ENCODE results near the gene GPR15. TPM values are rescaled to one million over a fixed set of nuclear protein-coding genes. Genes with fewer than 3 reads are reported as not detected.

GPR15 gene
- total RNA-seq, 2 donors from 2014 or later = not detected

GRCh38 chr3:98532275-98532637 lies 478 bp downstream of the GPR15 start:
- H3K27me3 Mint-ChIP-seq (ENCODE audit: insufficient read depth) = no peaks in the 10 kb centered on the region
- no peak overlapping the region for H3K4me3 Mint-ChIP-seq
- DNase-seq = no peak
- no peaks in the 10 kb centered on the region for H3K36me3 ChIP-seq (ENCODE audit: control insufficient read depth, insufficient read depth, low read length)
- no peaks in the 10 kb centered on the region for H3K27me3 ChIP-seq (ENCODE audit: control insufficient read depth, insufficient read depth, low read length, poor library complexity, severe bottlenecking)
- peaks cover 31% of the 10 kb centered on the region for H3K4me1 Mint-ChIP-seq
- H3K27ac ChIP-seq (ENCODE audit: low read depth, low read length) = no peak overlapping the region
- no peaks in the 10 kb centered on the region for H3K36me3 Mint-ChIP-seq (ENCODE audit: low read depth)
- TF ChIP-seq, protein P1, sequence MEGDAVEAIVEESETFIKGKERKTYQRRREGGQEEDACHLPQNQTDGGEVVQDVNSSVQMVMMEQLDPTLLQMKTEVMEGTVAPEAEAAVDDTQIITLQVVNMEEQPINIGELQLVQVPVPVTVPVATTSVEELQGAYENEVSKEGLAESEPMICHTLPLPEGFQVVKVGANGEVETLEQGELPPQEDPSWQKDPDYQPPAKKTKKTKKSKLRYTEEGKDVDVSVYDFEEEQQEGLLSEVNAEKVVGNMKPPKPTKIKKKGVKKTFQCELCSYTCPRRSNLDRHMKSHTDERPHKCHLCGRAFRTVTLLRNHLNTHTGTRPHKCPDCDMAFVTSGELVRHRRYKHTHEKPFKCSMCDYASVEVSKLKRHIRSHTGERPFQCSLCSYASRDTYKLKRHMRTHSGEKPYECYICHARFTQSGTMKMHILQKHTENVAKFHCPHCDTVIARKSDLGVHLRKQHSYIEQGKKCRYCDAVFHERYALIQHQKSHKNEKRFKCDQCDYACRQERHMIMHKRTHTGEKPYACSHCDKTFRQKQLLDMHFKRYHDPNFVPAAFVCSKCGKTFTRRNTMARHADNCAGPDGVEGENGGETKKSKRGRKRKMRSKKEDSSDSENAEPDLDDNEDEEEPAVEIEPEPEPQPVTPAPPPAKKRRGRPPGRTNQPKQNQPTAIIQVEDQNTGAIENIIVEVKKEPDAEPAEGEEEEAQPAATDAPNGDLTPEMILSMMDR (conservative IDR thresholded peaks at IDR 0.05) = no peak
- no peak overlapping the region for H3K4me3 ChIP-seq (ENCODE audit: low read length)
- 84 to 94% methylated on average over 5 of the region's 5 CpGs for WGBS, 2 experiments (ENCODE audit: insufficient coverage in 1 of 2, insufficient read length in 1 of 2)
- H3K27ac Mint-ChIP-seq = no peak overlapping the region
- peaks cover 4% of the 10 kb centered on the region for H3K4me1 ChIP-seq (ENCODE audit: control insufficient read depth, insufficient read depth, low read length)
- H3K9me3 ChIP-seq (ENCODE audit: control insufficient read depth, low read length) = no peaks in the 10 kb centered on the region
- H3K9me3 Mint-ChIP-seq = no peaks in the 10 kb centered on the region
- H3K9ac ChIP-seq (ENCODE audit: extremely low read depth, low read length, poor library complexity, severe bottlenecking) = no peak overlapping the region

- H3K4me3 ChIP-seq (ENCODE audit: low read length) = no peak overlapping the region
- H3K4me3 Mint-ChIP-seq = no peak overlapping the region
- H3K4me1 ChIP-seq (ENCODE audit: control insufficient read depth, insufficient read depth, low read length) = peaks cover 4% of the 10 kb centered on the region
- peaks cover 28% of the 10 kb centered on the region for H3K4me1 Mint-ChIP-seq
- no peaks in the 10 kb centered on the region for H3K27me3 Mint-ChIP-seq (ENCODE audit: insufficient read depth)
- no peak overlapping the region for H3K27ac Mint-ChIP-seq
- 96 to 100% methylated on average over 2 to 6 of the region's 6 CpGs for WGBS, 2 experiments (ENCODE audit: insufficient coverage in 1 of 2, insufficient read length in 1 of 2)
- H3K9ac ChIP-seq (ENCODE audit: extremely low read depth, low read length, poor library complexity, severe bottlenecking) = no peak overlapping the region
- H3K36me3 Mint-ChIP-seq (ENCODE audit: low read depth) = no peaks in the 10 kb centered on the region
- DNase-seq = no peak
- H3K36me3 ChIP-seq (ENCODE audit: control insufficient read depth, insufficient read depth, low read length) = no peaks in the 10 kb centered on the region
- no peak overlapping the region for H3K27ac ChIP-seq (ENCODE audit: low read depth, low read length)
- no peaks in the 10 kb centered on the region for H3K9me3 Mint-ChIP-seq
- H3K27me3 ChIP-seq (ENCODE audit: control insufficient read depth, insufficient read depth, low read length, poor library complexity, severe bottlenecking) = no peaks in the 10 kb centered on the region
- TF ChIP-seq, protein P1 (conservative IDR thresholded peaks at IDR 0.05) = no peak
- H3K9me3 ChIP-seq (ENCODE audit: control insufficient read depth, low read length) = no peaks in the 10 kb centered on the region
These were observed 1.2 kb downstream of the GPR15 start for GRCh38 chr3:98532709-98533571.

DNA sequence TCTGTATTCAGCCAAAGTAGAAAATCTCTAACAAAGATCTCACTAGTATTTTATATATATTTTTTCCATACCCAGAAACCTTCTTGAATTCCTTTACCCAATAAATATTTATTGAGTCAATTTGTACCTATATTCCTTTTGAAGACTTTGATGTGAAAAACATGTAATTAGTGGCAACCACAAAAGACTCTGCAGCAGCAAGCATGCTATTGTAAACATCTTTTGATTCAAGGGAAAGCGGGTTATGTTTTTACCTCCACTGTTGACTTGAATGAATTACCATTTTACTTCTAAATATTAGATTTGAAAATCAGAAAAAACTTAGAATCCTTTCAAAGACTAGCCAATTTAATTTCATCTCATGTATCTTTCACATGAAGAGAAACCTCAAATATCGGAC lies 2.4 kb downstream of the GPR15 start:
- DNase-seq = no peak
- no peak overlapping the region for H3K27ac ChIP-seq (ENCODE audit: low read depth, low read length)
- no peak overlapping the region for H3K9ac ChIP-seq (ENCODE audit: extremely low read depth, low read length, poor library complexity, severe bottlenecking)
- no peaks in the 10 kb centered on the region for H3K27me3 ChIP-seq (ENCODE audit: control insufficient read depth, insufficient read depth, low read length, poor library complexity, severe bottlenecking)
- no peaks in the 10 kb centered on the region for H3K27me3 Mint-ChIP-seq (ENCODE audit: insufficient read depth)
- no peaks in the 10 kb centered on the region for H3K9me3 ChIP-seq (ENCODE audit: control insufficient read depth, low read length)
- no peak overlapping the region for H3K4me3 Mint-ChIP-seq
- TF ChIP-seq, protein P1 (conservative IDR thresholded peaks at IDR 0.05) = no peak
- H3K36me3 Mint-ChIP-seq (ENCODE audit: low read depth) = no peaks in the 10 kb centered on the region
- H3K9me3 Mint-ChIP-seq = no peaks in the 10 kb centered on the region
- no peak overlapping the region for H3K4me3 ChIP-seq (ENCODE audit: low read length)
- 93% methylated on average over 2 of the region's 2 CpGs; no CpG with 5 or more reads in 1 of the 2 experiments for WGBS, 2 experiments (ENCODE audit: insufficient coverage in 1 of 2, insufficient read length in 1 of 2)
- H3K4me1 ChIP-seq (ENCODE audit: control insufficient read depth, insufficient read depth, low read length) = peaks cover under 1% of the 10 kb centered on the region
- H3K36me3 ChIP-seq (ENCODE audit: control insufficient read depth, insufficient read depth, low read length) = no peaks in the 10 kb centered on the region
- no peak overlapping the region for H3K27ac Mint-ChIP-seq
- H3K4me1 Mint-ChIP-seq = peaks cover 19% of the 10 kb centered on the region
